ENCODE data around the gene DDX23.

DNA sequence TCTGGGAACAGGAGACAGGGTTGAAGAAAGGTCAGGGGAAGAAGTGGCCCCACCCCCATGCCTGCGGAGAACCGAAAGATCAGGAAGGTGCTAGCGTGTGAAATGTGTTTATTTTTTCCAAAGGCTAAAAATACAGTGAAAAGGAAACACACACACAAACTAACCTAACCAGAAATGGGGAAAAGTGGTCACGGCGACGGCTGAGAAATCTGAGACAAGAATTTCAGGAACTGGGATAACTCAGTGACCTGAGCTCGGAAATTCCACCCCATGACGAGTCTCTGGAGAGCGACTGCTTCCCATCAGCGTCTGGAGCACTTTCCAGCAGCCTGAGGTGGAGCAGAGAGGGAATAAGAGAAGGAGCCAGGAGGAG lies 30.3 kb upstream of the DDX23 start:
- TF ChIP-seq, protein P1, sequence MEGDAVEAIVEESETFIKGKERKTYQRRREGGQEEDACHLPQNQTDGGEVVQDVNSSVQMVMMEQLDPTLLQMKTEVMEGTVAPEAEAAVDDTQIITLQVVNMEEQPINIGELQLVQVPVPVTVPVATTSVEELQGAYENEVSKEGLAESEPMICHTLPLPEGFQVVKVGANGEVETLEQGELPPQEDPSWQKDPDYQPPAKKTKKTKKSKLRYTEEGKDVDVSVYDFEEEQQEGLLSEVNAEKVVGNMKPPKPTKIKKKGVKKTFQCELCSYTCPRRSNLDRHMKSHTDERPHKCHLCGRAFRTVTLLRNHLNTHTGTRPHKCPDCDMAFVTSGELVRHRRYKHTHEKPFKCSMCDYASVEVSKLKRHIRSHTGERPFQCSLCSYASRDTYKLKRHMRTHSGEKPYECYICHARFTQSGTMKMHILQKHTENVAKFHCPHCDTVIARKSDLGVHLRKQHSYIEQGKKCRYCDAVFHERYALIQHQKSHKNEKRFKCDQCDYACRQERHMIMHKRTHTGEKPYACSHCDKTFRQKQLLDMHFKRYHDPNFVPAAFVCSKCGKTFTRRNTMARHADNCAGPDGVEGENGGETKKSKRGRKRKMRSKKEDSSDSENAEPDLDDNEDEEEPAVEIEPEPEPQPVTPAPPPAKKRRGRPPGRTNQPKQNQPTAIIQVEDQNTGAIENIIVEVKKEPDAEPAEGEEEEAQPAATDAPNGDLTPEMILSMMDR (IDR thresholded peaks at IDR 0.05; ENCODE audit: insufficient read depth, low read length, poor library complexity, severe bottlenecking): no peak
- no peak for TF ChIP-seq EZH2phosphoT487 (conservative IDR thresholded peaks at IDR 0.05; ENCODE audit: low read length)

Data from SU-DHL-6 (cell line).